A673 (cell line): ENCODE results near the gene DPY19L3.

Source experiments
- EZH2 ChIP-seq: fragments of 200-600 bp; sonication (generic); IDR thresholded peaks from 2 replicates; pipeline ENCODE4 v1.6.1; 2017; ENCODE audit warnings: borderline replicate concordance, low read depth, mild to moderate bottlenecking, mixed read lengths, antibody characterized with exemption, low read length; ENCODE audit not compliant: poor library complexity, severe bottlenecking
- TF ChIP-seq, protein P1 (sequence below): fragments of 300-800, 200-600 bp; sonication (generic); conservative IDR thresholded peaks from 2 replicates; pipeline ENCODE4 v1.5.1; 2017; ENCODE audit warnings: low read depth, mild to moderate bottlenecking, antibody characterized with exemption, low read length, moderate library complexity, mixed read lengths

DNA sequence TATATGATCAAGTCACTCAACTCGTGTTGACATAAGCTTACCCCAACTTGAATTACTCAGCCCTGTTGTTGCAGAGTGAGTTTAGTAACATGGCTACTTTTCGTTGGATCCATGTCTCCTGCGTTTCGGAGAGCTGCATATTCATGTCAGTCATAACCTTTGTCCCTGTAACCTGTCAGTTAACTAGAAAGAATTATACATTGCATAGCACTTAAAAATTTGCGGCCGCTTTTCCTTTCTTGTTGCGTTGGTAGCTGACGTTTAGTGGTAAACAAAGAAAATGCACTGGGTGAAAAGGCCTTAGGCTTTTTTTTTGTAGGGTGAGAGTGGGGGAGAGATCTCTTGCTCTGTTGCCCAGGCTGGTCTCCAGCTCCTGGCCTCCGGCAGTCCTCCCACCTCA lies 46.0 kb upstream of the DPY19L3 start:
- TF ChIP-seq, protein P1, sequence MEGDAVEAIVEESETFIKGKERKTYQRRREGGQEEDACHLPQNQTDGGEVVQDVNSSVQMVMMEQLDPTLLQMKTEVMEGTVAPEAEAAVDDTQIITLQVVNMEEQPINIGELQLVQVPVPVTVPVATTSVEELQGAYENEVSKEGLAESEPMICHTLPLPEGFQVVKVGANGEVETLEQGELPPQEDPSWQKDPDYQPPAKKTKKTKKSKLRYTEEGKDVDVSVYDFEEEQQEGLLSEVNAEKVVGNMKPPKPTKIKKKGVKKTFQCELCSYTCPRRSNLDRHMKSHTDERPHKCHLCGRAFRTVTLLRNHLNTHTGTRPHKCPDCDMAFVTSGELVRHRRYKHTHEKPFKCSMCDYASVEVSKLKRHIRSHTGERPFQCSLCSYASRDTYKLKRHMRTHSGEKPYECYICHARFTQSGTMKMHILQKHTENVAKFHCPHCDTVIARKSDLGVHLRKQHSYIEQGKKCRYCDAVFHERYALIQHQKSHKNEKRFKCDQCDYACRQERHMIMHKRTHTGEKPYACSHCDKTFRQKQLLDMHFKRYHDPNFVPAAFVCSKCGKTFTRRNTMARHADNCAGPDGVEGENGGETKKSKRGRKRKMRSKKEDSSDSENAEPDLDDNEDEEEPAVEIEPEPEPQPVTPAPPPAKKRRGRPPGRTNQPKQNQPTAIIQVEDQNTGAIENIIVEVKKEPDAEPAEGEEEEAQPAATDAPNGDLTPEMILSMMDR, result no peak
- TF ChIP-seq EZH2, result no peak
